MCF 10A (cell line): ENCODE measurements around the gene GLT1D1. TPM values are rescaled to one million over a fixed set of nuclear protein-coding genes. Genes with fewer than 3 reads are reported as not detected.

ENCODE experiments used
- BruUV-seq: library from RNA; stranded (reverse); fragments of 400-500 nt; replicated peaks from 2 replicates; lab custom pipeline; 2021; lab: Mats Ljungman, UMichigan
- CTCF ChIA-PET: fragments of 300-600 bp; sonication (Branson Sonifier 250); formaldehyde crosslinking; extraction: SDS; loops from one replicate; lab custom pipeline; 2021; ENCODE audit warnings: antibody characterized with exemption, inconsistent platforms; lab: Yijun Ruan, JAX
- POLR2A ChIA-PET: fragments of 300-600, 350-650 bp; sonication (Branson Sonifier 250); formaldehyde crosslinking; extraction: SDS; loops from one replicate; lab custom pipeline; 2020; ENCODE audit warnings: antibody characterized with exemption, inconsistent platforms; lab: Yijun Ruan, JAX
- DNase-seq: peaks from one replicate; pipeline ENCODE4 v3.0.0-alpha.2; 2018; ENCODE audit not compliant: unreplicated experiment
- H3K27ac Mint-ChIP-seq: one replicate; pipeline ENCODE4 v1.8.0; 2022; ENCODE audit warnings: mild to moderate bottlenecking, low read depth, mixed read lengths; ENCODE audit not compliant: unreplicated experiment
- H3K27me3 Mint-ChIP-seq: one replicate; pipeline ENCODE4 v1.8.0; 2022; ENCODE audit warnings: mixed read lengths; ENCODE audit not compliant: insufficient read depth, unreplicated experiment
- H3K36me3 Mint-ChIP-seq: one replicate; pipeline ENCODE4 v1.8.0; 2022; ENCODE audit warnings: mild to moderate bottlenecking, moderate library complexity, mixed read lengths; ENCODE audit not compliant: insufficient read depth, unreplicated experiment
- H3K4me1 Mint-ChIP-seq: one replicate; pipeline ENCODE4 v1.8.0; 2022; ENCODE audit warnings: mixed read lengths; ENCODE audit not compliant: insufficient read depth, unreplicated experiment
- H3K4me3 Mint-ChIP-seq: one replicate; pipeline ENCODE4 v1.8.0; 2022; ENCODE audit warnings: mild to moderate bottlenecking, moderate library complexity, mixed read lengths; ENCODE audit not compliant: unreplicated experiment
- H3K9me3 Mint-ChIP-seq: one replicate; pipeline ENCODE4 v1.8.0; 2022; ENCODE audit warnings: mixed read lengths; ENCODE audit not compliant: unreplicated experiment
- intact Hi-C: fragments of 100-400 bp; cut with micrococcal nuclease; formaldehyde crosslinking; loops from 2 replicates; pipeline ENCODE4 v1.14.1; 2022
- total RNA-seq: library from RNA; stranded (reverse); gene quantifications from 2 replicates; pipeline ENCODE4 v1.2.3, GENCODE V29; 2022
- TF ChIP-seq, protein P1 (sequence below): fragments of 200-600 bp; IDR thresholded peaks from one replicate; pipeline ENCODE4 v1.8.0; 2022; ENCODE audit warnings: antibody characterized with exemption, mild to moderate bottlenecking; ENCODE audit not compliant: unreplicated experiment

Gene GLT1D1
- total RNA-seq, 1 experiment from 2014 or later: not detected

DNA sequence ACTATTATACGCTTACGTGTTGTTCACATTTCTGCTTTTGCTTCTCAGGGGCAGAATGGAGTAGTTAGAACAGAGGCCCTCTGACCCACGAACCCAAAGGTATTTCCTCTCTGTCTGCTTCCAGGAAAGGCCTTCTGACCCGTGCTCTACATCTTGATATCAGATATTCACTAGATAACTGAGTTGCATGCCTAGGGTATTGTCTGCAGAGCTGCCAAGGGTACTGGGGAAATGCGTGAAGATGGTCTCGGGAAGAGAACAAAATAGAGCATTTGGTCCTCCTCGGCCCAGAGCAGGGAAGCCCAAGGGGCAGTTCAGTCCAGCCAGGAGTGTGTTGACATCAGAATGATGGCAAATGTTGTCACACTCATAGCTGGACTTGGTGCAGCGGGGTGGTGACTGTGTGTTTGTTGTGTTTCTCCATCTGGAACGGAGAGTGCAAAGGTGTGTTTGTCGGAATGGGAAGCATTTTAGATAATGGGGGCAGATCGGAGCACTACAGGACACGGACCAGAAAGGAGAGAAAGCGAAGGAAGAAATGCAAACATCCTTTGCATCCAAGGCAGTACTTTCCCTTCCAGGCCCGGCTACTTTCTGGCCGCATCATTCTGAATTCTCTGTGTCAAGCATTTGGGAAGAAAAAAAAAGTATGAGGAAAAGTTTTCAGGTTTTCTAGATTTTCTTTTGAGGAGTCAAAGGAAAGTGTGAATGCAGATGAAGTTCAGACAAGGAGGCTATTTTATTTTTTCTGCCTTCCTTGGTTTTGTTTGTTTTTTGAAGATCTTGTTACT, 8.1 kb downstream of the GLT1D1 start:
- Mint-ChIP-seq H3K27ac (no peak overlapping the region), H3K4me3 (no peak overlapping the region), H3K36me3 (no peaks in the 10 kb centered on the region), H3K27me3 (no peaks in the 10 kb centered on the region), H3K9me3 (peaks cover 10% of the 10 kb centered on the region), H3K4me1 (no peaks in the 10 kb centered on the region)
- ChIA-PET POLR2A (interaction anchor here (0.7 kb wide), 1 partner anchor 59 kb away, joined by 3 read pairs; no protein-coding TSS in a partner anchor), CTCF (interaction anchor here (0.6 kb wide), 1 partner anchor 1052 kb away, joined by 4 read pairs; no protein-coding TSS in a partner anchor)
- intact Hi-C loops: no loop called here
- TF ChIP-seq, protein P1, sequence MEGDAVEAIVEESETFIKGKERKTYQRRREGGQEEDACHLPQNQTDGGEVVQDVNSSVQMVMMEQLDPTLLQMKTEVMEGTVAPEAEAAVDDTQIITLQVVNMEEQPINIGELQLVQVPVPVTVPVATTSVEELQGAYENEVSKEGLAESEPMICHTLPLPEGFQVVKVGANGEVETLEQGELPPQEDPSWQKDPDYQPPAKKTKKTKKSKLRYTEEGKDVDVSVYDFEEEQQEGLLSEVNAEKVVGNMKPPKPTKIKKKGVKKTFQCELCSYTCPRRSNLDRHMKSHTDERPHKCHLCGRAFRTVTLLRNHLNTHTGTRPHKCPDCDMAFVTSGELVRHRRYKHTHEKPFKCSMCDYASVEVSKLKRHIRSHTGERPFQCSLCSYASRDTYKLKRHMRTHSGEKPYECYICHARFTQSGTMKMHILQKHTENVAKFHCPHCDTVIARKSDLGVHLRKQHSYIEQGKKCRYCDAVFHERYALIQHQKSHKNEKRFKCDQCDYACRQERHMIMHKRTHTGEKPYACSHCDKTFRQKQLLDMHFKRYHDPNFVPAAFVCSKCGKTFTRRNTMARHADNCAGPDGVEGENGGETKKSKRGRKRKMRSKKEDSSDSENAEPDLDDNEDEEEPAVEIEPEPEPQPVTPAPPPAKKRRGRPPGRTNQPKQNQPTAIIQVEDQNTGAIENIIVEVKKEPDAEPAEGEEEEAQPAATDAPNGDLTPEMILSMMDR: no peak
- no peak for DNase-seq
- BruUV-seq: no TSS peak

DNA sequence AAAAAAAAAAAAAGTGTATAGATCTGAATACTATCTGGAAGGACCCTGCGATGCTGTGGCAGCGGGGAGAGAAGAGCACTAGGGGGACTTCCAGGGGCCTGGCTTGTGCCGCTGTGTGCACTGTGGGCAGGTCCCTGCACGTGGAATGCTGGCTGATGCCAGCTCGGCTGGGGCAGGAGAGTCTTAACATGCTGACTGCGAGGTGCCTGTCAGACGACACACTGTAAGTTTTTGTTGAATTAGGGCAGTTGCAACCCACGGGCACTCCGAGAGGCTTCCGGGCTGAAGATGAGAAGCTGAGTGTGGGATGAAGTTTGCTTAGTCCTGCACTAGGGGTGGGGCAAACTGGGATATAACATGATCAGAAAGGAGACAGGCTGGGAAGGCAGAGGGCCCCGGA, 10.7 kb downstream of the GLT1D1 start:
- no TSS peak for BruUV-seq
- Mint-ChIP-seq H3K4me3 (no peak overlapping the region), H3K27ac (no peak overlapping the region), H3K27me3 (no peaks in the 10 kb centered on the region), H3K36me3 (no peaks in the 10 kb centered on the region), H3K4me1 (no peaks in the 10 kb centered on the region), H3K9me3 (peaks cover 18% of the 10 kb centered on the region)
- DNase-seq: no peak
- intact Hi-C loops: no loop called here
- TF ChIP-seq, protein P1: no peak
- POLR2A ChIA-PET: no interaction called here
- CTCF ChIA-PET: no interaction called here

GRCh38 chr12:128864516-128865186, 11.4 kb downstream of the GLT1D1 start:
- ChIA-PET POLR2A (no interaction called here), CTCF (no interaction called here)
- BruUV-seq: no TSS peak
- intact Hi-C loops: no loop called here
- no peaks in the 10 kb centered on the region for H3K36me3 Mint-ChIP-seq
- TF ChIP-seq, protein P1: no peak
- H3K4me3 Mint-ChIP-seq: no peak overlapping the region
- DNase-seq: no peak
- H3K9me3 Mint-ChIP-seq: peaks cover 12% of the 10 kb centered on the region
- no peaks in the 10 kb centered on the region for H3K4me1 Mint-ChIP-seq
- no peak overlapping the region for H3K27ac Mint-ChIP-seq
- no peaks in the 10 kb centered on the region for H3K27me3 Mint-ChIP-seq

DNA sequence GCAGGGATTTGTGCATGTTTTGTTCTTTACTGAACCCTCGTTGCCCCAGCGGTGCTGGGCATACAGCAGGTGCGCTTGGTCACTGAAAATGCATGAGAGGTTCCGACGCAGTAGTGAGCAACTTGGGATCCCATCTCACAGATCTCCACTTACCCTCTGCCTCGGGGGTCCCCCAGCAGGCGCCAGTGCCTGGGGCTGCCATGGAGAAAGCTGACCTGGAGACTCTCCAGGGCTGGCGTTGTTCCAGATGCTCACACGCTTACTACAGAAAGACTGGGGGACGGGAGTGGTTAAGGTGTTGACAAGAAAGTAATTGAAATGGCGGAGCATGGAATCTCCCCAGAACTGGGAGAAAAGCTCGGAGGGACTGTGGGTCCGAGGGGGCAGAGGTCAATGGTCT, 14.2 kb downstream of the GLT1D1 start:
- no peak for DNase-seq
- H3K36me3 Mint-ChIP-seq: no peaks in the 10 kb centered on the region
- H3K27ac Mint-ChIP-seq: no peak overlapping the region
- H3K4me1 Mint-ChIP-seq: no peaks in the 10 kb centered on the region
- intact Hi-C loops: no loop called here
- BruUV-seq: no TSS peak
- TF ChIP-seq, protein P1: no peak
- H3K27me3 Mint-ChIP-seq: no peaks in the 10 kb centered on the region
- H3K9me3 Mint-ChIP-seq: peaks cover 12% of the 10 kb centered on the region
- ChIA-PET CTCF (interaction anchor here (0.6 kb wide), 1 partner anchor 73 kb away, joined by 3 read pairs; no protein-coding TSS in a partner anchor), POLR2A (no interaction called here)
- no peak overlapping the region for H3K4me3 Mint-ChIP-seq
